GM12891 (cell line): ENCODE data around the gene LENG8.

Experiments used
- POLR2A ChIP-seq: IDR thresholded peaks from 2 replicates; pipeline ENCODE4 v1.6.1; 2011; ENCODE audit warnings: low read depth, low read length, control low read depth
- POLR2AphosphoS5 ChIP-seq: IDR thresholded peaks from 2 replicates; pipeline ENCODE4 v1.6.1; 2011; ENCODE audit warnings: low read depth, low read length, control low read depth

- TF ChIP-seq POLR2A (no peak), POLR2AphosphoS5 (no peak)
These were observed 29.8 kb upstream of the LENG8 start for GRCh38 chr19:54418930-54419800.
